Spleen (tissue), 11 donors: ENCODE results near the gene REC114. TPM values are rescaled to one million over a fixed set of nuclear protein-coding genes. Genes with fewer than 3 reads are reported as not detected.
A peak's percentile ranks its signal among the peaks of the same experiment; 100 is the strongest.

Experiments used
- DNase-seq: peaks from one replicate; pipeline ENCODE4 v3.0.0-alpha.2; 2020
- H3K27ac ChIP-seq, 8 donors: fragments of 200-600 bp; sonication (generic) in 7 of 8; 1 replicate in 4 of 8; 2 replicates in 4 of 8; pipeline versions ENCODE4 v1.5.0 to v1.8.0; 2016 to 2021; ENCODE audit warnings: inconsistent platforms in 4 of 8, mild to moderate bottlenecking in 4 of 8, moderate library complexity in 1 of 8
- H3K27me3 ChIP-seq, 7 donors: fragments of 200-600 bp; sonication (generic) in 6 of 7; replicated peaks in 1 of 7; 1 replicate in 4 of 7; 2 replicates in 3 of 7; pipeline versions ENCODE4 v1.5.0 to v1.8.0; 2016 to 2021; ENCODE audit warnings: inconsistent platforms in 3 of 7, mild to moderate bottlenecking in 1 of 7
- H3K36me3 ChIP-seq, 6 donors: fragments of 200-600 bp; sonication (generic) in 5 of 6; 1 replicate in 4 of 6; 2 replicates in 2 of 6; pipeline versions ENCODE4 v1.5.0 to v1.8.0; 2016 to 2021; ENCODE audit warnings: inconsistent platforms in 2 of 6
- H3K4me1 ChIP-seq, 6 donors: fragments of 200-600 bp; sonication (generic) in 5 of 6; 1 replicate in 3 of 6; 2 replicates in 3 of 6; pipeline versions ENCODE4 v1.5.0 to v1.8.0; 2016 to 2021; ENCODE audit warnings: inconsistent platforms in 3 of 6
- H3K4me3 ChIP-seq, 8 donors: fragments of 200-600 bp; sonication (generic) in 7 of 8; 1 replicate in 4 of 8; 2 replicates in 4 of 8; pipeline versions ENCODE4 v1.5.0 to v1.8.0; 2016 to 2021; ENCODE audit warnings: inconsistent platforms in 4 of 8, mild to moderate bottlenecking in 4 of 8, moderate library complexity in 2 of 8
- H3K9me3 ChIP-seq, 8 donors: fragments of 200-600 bp; sonication (generic) in 7 of 8; 1 replicate in 4 of 8; 2 replicates in 4 of 8; pipeline versions ENCODE4 v1.5.0 to v1.8.0; 2016 to 2021; ENCODE audit warnings: inconsistent platforms in 4 of 8
- POLR2A ChIP-seq, 3 donors: fragments of 450-650 bp; IDR thresholded peaks; one replicate each; pipeline ENCODE4 v1.5.1; 2017; ENCODE audit warnings: antibody characterized with exemption in 3 of 3, mild to moderate bottlenecking in 1 of 3
- POLR2AphosphoS5 ChIP-seq, 3 donors: sonication (generic); formaldehyde crosslinking; IDR thresholded peaks; one replicate each; pipeline ENCODE4 v1.5.1; 2017; ENCODE audit warnings: antibody characterized with exemption in 3 of 3
- WGBS, 5 donors: extraction: QIAGEN DNeasy Blood & Tissue Kit in 3 of 5; methylation state at CpG; one replicate each; pipeline versions ENCODE4 v1.1.5 to v1.1.7; 2013 to 2018; 5-methylcytosine and 5-hydroxymethylcytosine counted together
- intact Hi-C: fragments of 100-400 bp; cut with DNase I; formaldehyde crosslinking; loops from one replicate; pipeline ENCODE4 v1.15.0; 2023; ENCODE audit warnings: low total_unique reads
- polyA plus RNA-seq, 3 donors: library from polyadenylated mRNA; stranded (reverse); fragments of 200-250 nt; gene quantifications; one replicate each; pipeline ENCODE4 v1.2.1, GENCODE V29; 2013
- total RNA-seq, 7 donors: library from RNA; depleted of rRNA in 3 of 7; stranded (reverse); fragments of >200 nt in 3 of 7; fragmentation: NEBNext Ultra II Directional in 4 of 7; extraction: Animal tissue kit (Norgen Biotek cat#: 25700) in 4 of 7; gene quantifications; one replicate each; pipeline versions ENCODE4 v1.1.0 to v1.2.1, GENCODE V29; 2016 to 2021
- TF ChIP-seq, protein P1 (sequence below), 11 experiments: fragments of 200-600 bp in 7 of 11; fragments of 450-650 bp in 4 of 11; sonication (generic) in 4 of 11; IDR thresholded peaks in 8 of 11; conservative IDR thresholded peaks in 3 of 11; 1 replicate in 7 of 11; 2 replicates in 4 of 11; pipeline versions ENCODE4 v1.4.0 to v1.8.0; 2016 to 2021; ENCODE audit warnings: antibody characterized with exemption in 11 of 11, inconsistent platforms in 4 of 11, mild to moderate bottlenecking in 1 of 11
- donor health status: healthy with polysubstance abuse.
- donor health status: DM: no; HTN: no; CAD: no; lungs with moderate emphysema.
- donor health status: DM: no; HTN: no; CAD: no.
- donor health status: Bipolar disorder and iron deficiency.
- donor health status: healthy.
- donor health status: DM: no; HTN: no; CAD: no.
- donor health status: DM: yes; HTN: yes; CAD: no.

The REC114 gene
- total and polyA plus RNA-seq, 10 donors = not detected

GRCh38 chr15:73599934-73600333, 157.0 kb downstream of the REC114 start:
- H3K4me1 ChIP-seq = peaks cover 11 to 99% (median 58%) of the 10 kb centered on the region in 6 donors
- no peaks in the 10 kb centered on the region for H3K9me3 ChIP-seq
- H3K27me3 ChIP-seq = no peaks in the 10 kb centered on the region
- no peak overlapping the region for H3K27ac ChIP-seq
- peaks cover 0 to 21% (median 0%) of the 10 kb centered on the region in 6 donors for H3K36me3 ChIP-seq
- WGBS, 5 donors = 89 to 100% (median 95%) methylated on average over 1 of the region's 1 CpG
- intact Hi-C loops = no loop called here
- no peak for TF ChIP-seq POLR2A (IDR thresholded peaks at IDR 0.05)
- no peak for TF ChIP-seq POLR2AphosphoS5 (IDR thresholded peaks at IDR 0.05)
- DNase-seq = no peak
- no peak overlapping the region for H3K4me3 ChIP-seq

DNA sequence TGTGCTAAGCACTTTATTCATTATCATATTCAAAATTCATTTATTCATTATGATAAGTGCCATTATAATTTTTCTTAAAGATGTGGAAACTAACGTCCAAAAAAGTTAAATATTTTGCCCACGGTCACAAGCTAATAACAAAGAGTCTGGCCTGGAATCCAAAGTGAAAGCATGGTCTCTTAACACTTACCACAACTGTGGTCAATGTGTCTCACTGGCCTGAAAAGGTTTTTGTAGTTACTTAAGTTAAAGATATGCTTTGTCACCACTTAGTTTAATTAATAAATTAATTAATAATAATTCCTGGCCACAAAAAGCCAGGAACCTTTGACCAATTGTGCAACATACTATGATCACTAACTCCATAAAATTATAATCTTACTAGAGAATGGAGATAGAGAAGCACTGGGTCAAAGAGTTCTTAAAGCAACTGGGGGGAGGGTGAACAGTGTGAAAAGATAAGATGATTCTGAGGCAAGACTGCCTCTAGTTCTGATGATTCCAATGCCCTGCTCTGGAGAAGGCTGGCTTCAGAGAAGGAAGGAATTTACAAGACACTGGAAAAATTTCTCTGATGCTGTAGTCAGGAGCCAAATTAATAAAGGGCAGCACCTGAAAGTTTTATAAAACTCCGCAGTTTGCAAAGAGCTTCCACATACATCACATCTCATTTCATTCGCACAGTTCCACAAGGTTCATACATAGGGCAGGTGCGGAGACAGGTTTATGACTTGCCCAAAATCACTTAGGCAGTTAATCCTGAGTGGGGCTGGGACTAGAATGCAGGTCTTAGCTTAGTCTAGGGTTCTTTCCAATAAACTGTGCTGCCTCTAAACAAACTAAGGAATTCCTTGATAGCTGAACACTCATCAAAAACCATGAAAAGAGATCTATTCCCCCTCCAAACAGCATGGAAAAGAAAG, 157.7 kb downstream of the REC114 start:
- H3K27ac ChIP-seq = peak overlapping the region in 3 of 8 donors; percentile 1 to 57 (median 25)
- intact Hi-C loops = no loop called here
- WGBS, 5 donors = 84 to 93% (median 91%) methylated on average over 5 of the region's 5 CpGs
- H3K9me3 ChIP-seq = no peaks in the 10 kb centered on the region
- TF ChIP-seq POLR2AphosphoS5 (IDR thresholded peaks at IDR 0.05) (no peak), POLR2A (IDR thresholded peaks at IDR 0.05) (no peak)
- TF ChIP-seq, protein P1, sequence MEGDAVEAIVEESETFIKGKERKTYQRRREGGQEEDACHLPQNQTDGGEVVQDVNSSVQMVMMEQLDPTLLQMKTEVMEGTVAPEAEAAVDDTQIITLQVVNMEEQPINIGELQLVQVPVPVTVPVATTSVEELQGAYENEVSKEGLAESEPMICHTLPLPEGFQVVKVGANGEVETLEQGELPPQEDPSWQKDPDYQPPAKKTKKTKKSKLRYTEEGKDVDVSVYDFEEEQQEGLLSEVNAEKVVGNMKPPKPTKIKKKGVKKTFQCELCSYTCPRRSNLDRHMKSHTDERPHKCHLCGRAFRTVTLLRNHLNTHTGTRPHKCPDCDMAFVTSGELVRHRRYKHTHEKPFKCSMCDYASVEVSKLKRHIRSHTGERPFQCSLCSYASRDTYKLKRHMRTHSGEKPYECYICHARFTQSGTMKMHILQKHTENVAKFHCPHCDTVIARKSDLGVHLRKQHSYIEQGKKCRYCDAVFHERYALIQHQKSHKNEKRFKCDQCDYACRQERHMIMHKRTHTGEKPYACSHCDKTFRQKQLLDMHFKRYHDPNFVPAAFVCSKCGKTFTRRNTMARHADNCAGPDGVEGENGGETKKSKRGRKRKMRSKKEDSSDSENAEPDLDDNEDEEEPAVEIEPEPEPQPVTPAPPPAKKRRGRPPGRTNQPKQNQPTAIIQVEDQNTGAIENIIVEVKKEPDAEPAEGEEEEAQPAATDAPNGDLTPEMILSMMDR (IDR thresholded peaks at IDR 0.05 in 8 of 11, conservative IDR thresholded peaks at IDR 0.05 in 3 of 11) = no peak
- peaks cover 11 to 99% (median 57%) of the 10 kb centered on the region in 6 donors for H3K4me1 ChIP-seq
- H3K4me3 ChIP-seq = no peak overlapping the region
- no peaks in the 10 kb centered on the region for H3K27me3 ChIP-seq
- H3K36me3 ChIP-seq = peaks cover 0 to 15% (median 0%) of the 10 kb centered on the region in 6 donors
- no peak for DNase-seq

DNA sequence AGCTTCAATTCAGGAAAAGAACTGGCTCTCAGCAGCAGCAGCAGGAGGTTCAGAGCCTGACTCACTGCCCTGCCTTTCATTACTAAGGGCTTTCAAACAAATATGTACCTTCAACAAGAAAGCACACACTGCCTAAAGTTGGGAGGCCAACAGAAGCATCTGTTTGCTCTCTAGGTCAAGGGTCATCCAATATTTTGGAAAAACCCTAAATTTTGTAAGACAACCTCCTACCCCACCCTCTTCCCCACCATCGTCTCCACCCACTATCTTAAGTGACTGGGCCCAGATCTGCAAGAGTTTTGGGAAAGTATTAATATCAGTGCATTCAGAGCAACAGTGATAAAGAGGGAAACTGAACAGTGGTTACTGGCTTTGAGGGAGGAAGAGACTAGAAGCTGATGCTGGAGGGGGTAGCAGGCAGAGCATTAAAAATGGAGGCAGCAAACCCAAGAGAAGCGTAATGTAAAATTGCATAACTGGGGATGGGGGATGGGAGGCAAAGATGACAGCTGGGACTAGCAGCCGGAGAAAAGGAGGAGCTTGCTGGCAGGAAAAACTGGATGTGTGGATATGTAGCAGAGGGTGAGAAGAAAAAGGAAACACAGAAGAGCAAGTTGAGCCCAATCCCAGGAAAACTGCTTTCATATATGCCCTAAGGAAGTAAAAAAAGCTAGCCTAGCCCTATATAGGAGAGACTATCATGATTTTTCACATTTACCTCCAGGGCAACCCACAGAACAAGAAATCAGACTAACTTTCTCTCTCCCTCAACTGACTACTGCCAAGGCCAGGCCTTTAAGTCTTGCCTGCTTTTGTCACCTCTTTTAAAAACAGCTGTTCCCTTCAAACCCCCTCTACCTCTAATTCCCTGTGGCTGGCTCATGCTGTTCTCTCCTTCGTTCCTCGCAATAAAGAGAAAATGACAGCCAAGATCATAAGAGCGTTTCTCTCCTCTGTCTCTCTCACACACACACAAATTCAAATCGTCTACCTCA, 158.8 kb downstream of the REC114 start:
- H3K9me3 ChIP-seq = peaks cover 0 to 3% (median 0%) of the 10 kb centered on the region in 8 donors
- 48 to 59% (median 53%) methylated on average over 7 of the region's 7 CpGs for WGBS, 5 donors
- intact Hi-C loops = no loop called here
- H3K4me3 ChIP-seq = no peak overlapping the region
- peaks cover 0 to 14% (median 0%) of the 10 kb centered on the region in 6 donors for H3K36me3 ChIP-seq
- H3K27me3 ChIP-seq = no peaks in the 10 kb centered on the region
- TF ChIP-seq POLR2AphosphoS5 (IDR thresholded peaks at IDR 0.05) (no peak), POLR2A (IDR thresholded peaks at IDR 0.05) (no peak)
- TF ChIP-seq, protein P1 (IDR thresholded peaks at IDR 0.05 in 8 of 11, conservative IDR thresholded peaks at IDR 0.05 in 3 of 11) = no peak
- H3K27ac ChIP-seq = peak overlapping the region in 7 of 8 donors; percentile 24 to 70 (median 57)
- DNase-seq = no peak
- H3K4me1 ChIP-seq = peaks cover 11 to 98% (median 57%) of the 10 kb centered on the region in 6 donors

DNA sequence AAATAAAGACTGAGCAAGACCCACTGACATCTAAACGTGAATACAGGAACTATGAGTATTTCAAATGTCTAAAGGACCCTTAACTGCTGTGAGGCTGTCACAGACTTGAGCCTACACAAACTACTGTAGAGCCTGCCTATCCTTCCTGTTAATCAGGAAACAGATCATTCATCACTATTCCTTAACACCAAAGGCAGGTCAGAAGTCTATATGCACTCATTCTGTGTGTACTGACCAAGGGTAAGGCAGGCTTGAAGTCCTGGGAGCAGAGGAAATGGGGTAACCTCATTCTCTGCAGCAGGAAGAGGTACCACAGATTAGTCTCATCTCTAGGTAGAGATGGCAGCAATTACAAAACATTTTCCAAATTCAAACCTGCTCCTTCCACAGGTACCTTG, 159.5 kb downstream of the REC114 start:
- Histone ChIP-seq H3K9me3 (peaks cover 0 to 3% (median 0%) of the 10 kb centered on the region in 8 donors), H3K27ac (peak overlapping the region in 7 of 8 donors; percentile 24 to 70 (median 57)), H3K36me3 (peaks cover 0 to 8% (median 0%) of the 10 kb centered on the region in 6 donors), H3K4me1 (peaks cover 11 to 99% (median 59%) of the 10 kb centered on the region in 6 donors), H3K27me3 (no peaks in the 10 kb centered on the region), H3K4me3 (no peak overlapping the region)
- 0 to 14% (median 3%) methylated on average over 1 of the region's 1 CpG for WGBS, 5 donors
- no peak for DNase-seq
- TF ChIP-seq, protein P1 (IDR thresholded peaks at IDR 0.05 in 8 of 11, conservative IDR thresholded peaks at IDR 0.05 in 3 of 11) = no peak
- no peak for TF ChIP-seq POLR2A (IDR thresholded peaks at IDR 0.05)
- TF ChIP-seq POLR2AphosphoS5 (IDR thresholded peaks at IDR 0.05) = no peak
- intact Hi-C loops = no loop called here
